AG10803 (cell line): ENCODE measurements around the gene ERGIC1.
"Not testable (repeated sequence)": the region's sequence is repeated elsewhere in the genome, so short reads cannot be mapped to it uniquely, and the experiment has no call there.

ENCODE experiments used
- DNase-seq: peaks from one replicate; pipeline ENCODE4 v3.0.0; 2010; ENCODE audit warnings: low read depth
- H3K4me3 ChIP-seq: 2 replicates; pipeline ENCODE4 v1.5.1; 2011; ENCODE audit warnings: mild to moderate bottlenecking, low read length, control low read depth
- TF ChIP-seq, protein P1 (sequence below): conservative IDR thresholded peaks from 2 replicates; pipeline ENCODE4 v1.5.1; 2011; ENCODE audit warnings: mild to moderate bottlenecking, low read length, control low read depth, inconsistent platforms

The ERGIC1 gene

GRCh38 chr5:172894767-172895388, 60.8 kb downstream of the ERGIC1 start:
- TF ChIP-seq, protein P1, sequence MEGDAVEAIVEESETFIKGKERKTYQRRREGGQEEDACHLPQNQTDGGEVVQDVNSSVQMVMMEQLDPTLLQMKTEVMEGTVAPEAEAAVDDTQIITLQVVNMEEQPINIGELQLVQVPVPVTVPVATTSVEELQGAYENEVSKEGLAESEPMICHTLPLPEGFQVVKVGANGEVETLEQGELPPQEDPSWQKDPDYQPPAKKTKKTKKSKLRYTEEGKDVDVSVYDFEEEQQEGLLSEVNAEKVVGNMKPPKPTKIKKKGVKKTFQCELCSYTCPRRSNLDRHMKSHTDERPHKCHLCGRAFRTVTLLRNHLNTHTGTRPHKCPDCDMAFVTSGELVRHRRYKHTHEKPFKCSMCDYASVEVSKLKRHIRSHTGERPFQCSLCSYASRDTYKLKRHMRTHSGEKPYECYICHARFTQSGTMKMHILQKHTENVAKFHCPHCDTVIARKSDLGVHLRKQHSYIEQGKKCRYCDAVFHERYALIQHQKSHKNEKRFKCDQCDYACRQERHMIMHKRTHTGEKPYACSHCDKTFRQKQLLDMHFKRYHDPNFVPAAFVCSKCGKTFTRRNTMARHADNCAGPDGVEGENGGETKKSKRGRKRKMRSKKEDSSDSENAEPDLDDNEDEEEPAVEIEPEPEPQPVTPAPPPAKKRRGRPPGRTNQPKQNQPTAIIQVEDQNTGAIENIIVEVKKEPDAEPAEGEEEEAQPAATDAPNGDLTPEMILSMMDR = no peak
- DNase-seq = no peak
- no peak overlapping the region for H3K4me3 ChIP-seq

DNA sequence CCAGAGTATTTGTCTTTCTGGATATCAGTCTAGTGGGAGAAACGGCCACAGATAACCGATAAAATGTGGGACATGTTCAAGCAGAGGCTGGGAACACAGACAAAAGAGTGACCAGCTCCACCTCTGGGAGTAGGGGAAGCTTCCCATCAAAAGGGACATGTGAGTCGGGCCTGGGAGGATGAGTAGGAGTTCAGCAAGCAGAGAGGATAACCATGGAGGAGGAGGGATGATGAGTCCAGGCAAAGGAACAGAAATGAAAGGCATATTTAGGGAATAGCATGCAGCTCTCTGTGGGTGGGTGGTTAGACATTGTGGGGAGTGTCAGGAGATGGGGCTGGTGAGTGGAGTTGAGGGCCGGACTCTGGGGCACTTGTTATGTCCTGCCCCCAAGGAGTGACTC, 61.5 kb downstream of the ERGIC1 start:
- TF ChIP-seq, protein P1 = no peak
- H3K4me3 ChIP-seq = no peak overlapping the region
- DNase-seq = no peak

GRCh38 chr5:172896465-172896864, 62.4 kb downstream of the ERGIC1 start:
- H3K4me3 ChIP-seq = no peak overlapping the region
- TF ChIP-seq, protein P1 = no peak

GRCh38 chr5:172897067-172897466, 63.0 kb downstream of the ERGIC1 start:
- not testable (repeated sequence) for DNase-seq
- peak overlapping the region; percentile 12 for H3K4me3 ChIP-seq

More at GRCh38 chr5:172896465-172896864, 62.4 kb downstream of the ERGIC1 start:
- DNase-seq = peak; percentile 44

GRCh38 chr5:172897481-172898217, 63.6 kb downstream of the ERGIC1 start:
- TF ChIP-seq, protein P1 = peak; percentile 10; the same call in 1 of the 2 replicates
- H3K4me3 ChIP-seq = peak overlapping the region; percentile 12
- DNase-seq = peak; percentile 94

- peak overlapping the region; percentile 12; the same call in 1 of the 2 replicates for H3K4me3 ChIP-seq
- DNase-seq = no peak
- TF ChIP-seq, protein P1 = no peak
Observed at GRCh38 chr5:172898218-172898842, 64.3 kb downstream of the ERGIC1 start.

DNA sequence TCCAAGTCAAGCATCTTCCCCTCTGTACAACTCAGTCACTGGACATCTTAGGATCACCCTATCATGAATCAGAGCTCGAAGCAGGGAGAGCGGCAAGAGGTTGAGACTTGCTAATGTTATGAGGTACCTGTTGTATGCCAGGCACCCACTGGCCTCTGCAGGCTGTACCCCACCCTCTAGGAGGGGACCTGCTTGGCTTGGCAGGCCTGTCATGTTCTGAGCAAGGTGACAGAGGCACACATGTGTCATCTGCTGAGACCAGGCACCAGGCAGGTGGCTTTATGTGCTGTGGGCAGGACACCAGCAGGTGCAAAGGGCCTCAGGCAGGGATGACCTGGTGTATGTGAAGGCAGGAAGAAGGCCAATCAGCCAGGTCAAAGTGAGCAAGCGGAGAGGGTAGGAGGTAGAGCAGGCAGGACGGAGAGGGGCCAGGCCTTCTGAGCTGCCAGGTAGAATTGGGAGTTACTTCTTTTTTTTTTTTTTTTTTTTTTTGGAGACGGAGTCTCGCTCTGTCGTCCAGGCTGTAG, 64.9 kb downstream of the ERGIC1 start:
- TF ChIP-seq, protein P1 = no peak
- no peak overlapping the region for H3K4me3 ChIP-seq
- no peak for DNase-seq
